ENCODE data around the gene FOXP2. TPM values are rescaled to one million over a fixed set of nuclear protein-coding genes. Genes with fewer than 3 reads are reported as not detected.

The FOXP2 gene
- total RNA-seq, 1 experiment from 2014 or later: not detected

DNA sequence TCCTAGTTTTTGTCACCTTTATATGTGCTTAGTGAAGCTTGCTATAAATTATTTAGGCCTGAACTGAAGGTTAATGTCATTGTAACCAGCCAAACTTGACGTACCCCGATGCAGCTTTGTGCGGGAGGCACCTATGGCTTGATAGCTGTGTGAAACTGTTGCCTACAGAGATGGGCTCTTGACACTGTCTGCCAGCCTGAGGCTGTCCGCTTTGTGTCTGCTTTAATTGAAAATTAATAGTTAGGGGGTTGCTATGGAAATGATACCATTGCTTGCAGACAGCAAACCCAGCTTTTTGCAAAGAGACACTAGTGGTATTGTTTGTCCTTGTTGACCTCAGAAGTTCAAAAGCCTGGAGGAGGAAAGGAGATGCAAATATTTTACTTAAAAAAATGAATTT, 2.1 kb upstream of the FOXP2 start:
- Histone ChIP-seq H3K4me1 (ENCODE audit: insufficient read depth, low read length) (no peaks in the 10 kb centered on the region), H3K9ac (ENCODE audit: low read length) (no peak overlapping the region), H3K79me2 (ENCODE audit: low read length) (no peaks in the 10 kb centered on the region), H3K9me2 (replicated peaks; ENCODE audit: low read length) (no peaks in the 10 kb centered on the region), H3K4me3 (ENCODE audit: low read length) (no peak overlapping the region), H3K27ac (ENCODE audit: low read length) (no peak overlapping the region), H3F3A (ENCODE audit: low read length, unreplicated experiment) (no peaks in the 10 kb centered on the region), H4K20me1 (ENCODE audit: low read length) (no peaks in the 10 kb centered on the region), H3K27me3 (ENCODE audit: low read length) (peaks cover 74% of the 10 kb centered on the region), H2AFZ (ENCODE audit: low read length) (no peak overlapping the region), H3K36me3 (ENCODE audit: low read depth, low read length) (no peaks in the 10 kb centered on the region), H3K4me2 (ENCODE audit: low read length) (no peak overlapping the region), H3K9me3 (ENCODE audit: low read length) (no peaks in the 10 kb centered on the region)
- CTCF ChIA-PET: no interaction called here
- TF ChIP-seq, protein P1, sequence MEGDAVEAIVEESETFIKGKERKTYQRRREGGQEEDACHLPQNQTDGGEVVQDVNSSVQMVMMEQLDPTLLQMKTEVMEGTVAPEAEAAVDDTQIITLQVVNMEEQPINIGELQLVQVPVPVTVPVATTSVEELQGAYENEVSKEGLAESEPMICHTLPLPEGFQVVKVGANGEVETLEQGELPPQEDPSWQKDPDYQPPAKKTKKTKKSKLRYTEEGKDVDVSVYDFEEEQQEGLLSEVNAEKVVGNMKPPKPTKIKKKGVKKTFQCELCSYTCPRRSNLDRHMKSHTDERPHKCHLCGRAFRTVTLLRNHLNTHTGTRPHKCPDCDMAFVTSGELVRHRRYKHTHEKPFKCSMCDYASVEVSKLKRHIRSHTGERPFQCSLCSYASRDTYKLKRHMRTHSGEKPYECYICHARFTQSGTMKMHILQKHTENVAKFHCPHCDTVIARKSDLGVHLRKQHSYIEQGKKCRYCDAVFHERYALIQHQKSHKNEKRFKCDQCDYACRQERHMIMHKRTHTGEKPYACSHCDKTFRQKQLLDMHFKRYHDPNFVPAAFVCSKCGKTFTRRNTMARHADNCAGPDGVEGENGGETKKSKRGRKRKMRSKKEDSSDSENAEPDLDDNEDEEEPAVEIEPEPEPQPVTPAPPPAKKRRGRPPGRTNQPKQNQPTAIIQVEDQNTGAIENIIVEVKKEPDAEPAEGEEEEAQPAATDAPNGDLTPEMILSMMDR (conservative IDR thresholded peaks at IDR 0.05; ENCODE audit: low read depth, low read length): no peak
- no peak for TF ChIP-seq EZH2phosphoT487 (IDR thresholded peaks at IDR 0.05; ENCODE audit: borderline replicate concordance, low read length)
- TF ChIP-seq EZH2 (IDR thresholded peaks at IDR 0.05; ENCODE audit: low read length, unreplicated experiment): no peak
- ATAC-seq: no peak
- DNase-seq: no peak
- POLR2A ChIA-PET (ENCODE audit: unreplicated experiment): no interaction called here
- BruUV-seq (replicated peaks): no TSS peak
- intact Hi-C loops (cut with micrococcal nuclease): no loop called here

DNA sequence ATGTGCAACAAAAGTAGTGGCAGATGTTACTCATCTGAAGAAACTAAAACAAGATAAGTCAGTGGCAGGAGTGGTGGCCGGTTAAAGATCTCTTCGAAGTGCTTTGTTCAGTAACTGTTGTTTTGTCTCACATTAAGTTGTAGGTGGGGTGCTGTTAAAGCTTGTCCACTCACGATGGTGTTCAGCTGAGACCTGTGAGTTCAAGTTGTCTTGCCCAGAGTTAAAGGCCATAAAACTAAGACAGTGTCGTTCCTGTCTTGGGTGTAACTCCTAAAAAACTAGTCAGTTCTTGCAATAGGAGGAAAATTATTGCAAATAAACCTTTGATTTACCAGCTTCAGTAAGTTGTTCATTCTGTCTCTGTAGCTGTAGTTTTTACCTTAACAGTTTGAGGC, 857 bp upstream of the FOXP2 start:
- no peaks in the 10 kb centered on the region for H3K79me2 ChIP-seq (ENCODE audit: low read length)
- no peaks in the 10 kb centered on the region for H3F3A ChIP-seq (ENCODE audit: low read length, unreplicated experiment)
- ChIA-PET CTCF (no interaction called here), POLR2A (ENCODE audit: unreplicated experiment) (no interaction called here)
- H3K9me2 ChIP-seq (replicated peaks; ENCODE audit: low read length): no peaks in the 10 kb centered on the region
- no peaks in the 10 kb centered on the region for H3K9me3 ChIP-seq (ENCODE audit: low read length)
- no peak overlapping the region for H3K4me3 ChIP-seq (ENCODE audit: low read length)
- no peak overlapping the region for H3K27ac ChIP-seq (ENCODE audit: low read length)
- peaks cover 86% of the 10 kb centered on the region for H3K27me3 ChIP-seq (ENCODE audit: low read length)
- BruUV-seq (replicated peaks): no TSS peak
- intact Hi-C loops (cut with micrococcal nuclease): no loop called here
- ATAC-seq (no peak), DNase-seq (no peak)
- H4K20me1 ChIP-seq (ENCODE audit: low read length): no peaks in the 10 kb centered on the region
- no peaks in the 10 kb centered on the region for H3K36me3 ChIP-seq (ENCODE audit: low read depth, low read length)
- no peak for TF ChIP-seq EZH2phosphoT487 (IDR thresholded peaks at IDR 0.05; ENCODE audit: borderline replicate concordance, low read length)
- TF ChIP-seq, protein P1 (conservative IDR thresholded peaks at IDR 0.05; ENCODE audit: low read depth, low read length): no peak
- no peak for TF ChIP-seq EZH2 (IDR thresholded peaks at IDR 0.05; ENCODE audit: low read length, unreplicated experiment)
- no peak overlapping the region for H3K4me2 ChIP-seq (ENCODE audit: low read length)
- no peak overlapping the region for H3K9ac ChIP-seq (ENCODE audit: low read length)
- H2AFZ ChIP-seq (ENCODE audit: low read length): no peak overlapping the region
- no peaks in the 10 kb centered on the region for H3K4me1 ChIP-seq (ENCODE audit: insufficient read depth, low read length)

DNA sequence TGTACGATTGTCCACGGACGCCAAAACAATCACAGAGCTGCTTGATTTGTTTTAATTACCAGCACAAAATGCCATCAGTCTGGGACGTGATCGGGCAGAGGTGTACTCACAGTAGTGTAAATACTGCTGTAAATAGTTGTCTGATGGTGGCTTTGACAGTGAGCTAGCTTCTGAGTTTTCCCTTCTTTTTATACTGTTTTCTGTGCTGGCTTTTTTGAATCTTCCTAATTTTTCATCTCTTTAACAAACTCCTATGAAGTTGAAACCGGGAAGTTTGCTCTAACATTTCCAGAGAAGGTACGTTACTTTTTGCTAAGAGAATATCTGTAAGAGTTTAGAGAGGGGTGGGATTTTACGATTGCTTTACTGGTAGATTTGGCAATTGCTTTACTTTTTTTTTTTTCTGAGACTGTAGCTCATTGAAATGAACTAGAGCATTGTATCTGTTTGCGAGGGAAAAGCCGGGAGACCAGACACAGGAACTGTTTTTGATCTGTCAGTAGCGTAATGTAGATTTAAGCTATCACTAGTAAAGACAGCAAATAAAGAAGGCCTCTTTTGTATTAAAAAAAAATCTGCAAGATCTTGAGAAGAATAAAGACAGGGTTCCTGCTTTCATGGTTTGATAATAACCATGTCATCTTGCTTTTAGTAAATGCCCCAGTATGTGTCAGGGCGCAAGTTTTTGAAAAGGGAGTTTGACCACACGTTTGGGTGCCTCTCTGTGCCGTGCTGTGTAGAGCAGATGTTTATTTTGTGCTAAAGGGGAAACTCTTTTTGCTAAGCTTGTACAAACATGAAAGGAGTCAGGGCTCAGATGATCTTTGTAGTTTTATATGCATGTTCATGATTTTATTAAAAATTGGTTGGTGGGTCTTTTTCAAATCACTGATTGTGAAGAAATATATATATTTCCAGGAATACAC, 712 bp downstream of the FOXP2 start:
- no TSS peak for BruUV-seq (replicated peaks)
- no peak overlapping the region for H3K4me2 ChIP-seq (ENCODE audit: low read length)
- intact Hi-C loops (cut with micrococcal nuclease): no loop called here
- no peaks in the 10 kb centered on the region for H4K20me1 ChIP-seq (ENCODE audit: low read length)
- TF ChIP-seq EZH2 (IDR thresholded peaks at IDR 0.05; ENCODE audit: low read length, unreplicated experiment): no peak
- TF ChIP-seq, protein P1 (conservative IDR thresholded peaks at IDR 0.05; ENCODE audit: low read depth, low read length): no peak
- TF ChIP-seq EZH2phosphoT487 (IDR thresholded peaks at IDR 0.05; ENCODE audit: borderline replicate concordance, low read length): no peak
- ATAC-seq (no peak), DNase-seq (no peak)
- H3K4me1 ChIP-seq (ENCODE audit: insufficient read depth, low read length): no peaks in the 10 kb centered on the region
- H3K27ac ChIP-seq (ENCODE audit: low read length): no peak overlapping the region
- H2AFZ ChIP-seq (ENCODE audit: low read length): no peak overlapping the region
- no peaks in the 10 kb centered on the region for H3K36me3 ChIP-seq (ENCODE audit: low read depth, low read length)
- H3K4me3 ChIP-seq (ENCODE audit: low read length): no peak overlapping the region
- no peaks in the 10 kb centered on the region for H3F3A ChIP-seq (ENCODE audit: low read length, unreplicated experiment)
- no peaks in the 10 kb centered on the region for H3K9me3 ChIP-seq (ENCODE audit: low read length)
- POLR2A ChIA-PET (ENCODE audit: unreplicated experiment): no interaction called here
- CTCF ChIA-PET: no interaction called here
- H3K79me2 ChIP-seq (ENCODE audit: low read length): no peaks in the 10 kb centered on the region
- no peak overlapping the region for H3K9ac ChIP-seq (ENCODE audit: low read length)
- no peaks in the 10 kb centered on the region for H3K9me2 ChIP-seq (replicated peaks; ENCODE audit: low read length)
- H3K27me3 ChIP-seq (ENCODE audit: low read length): peaks cover 93% of the 10 kb centered on the region
